CD14-positive monocyte (primary cell): ENCODE data around the gene CD69. TPM values are rescaled to one million over a fixed set of nuclear protein-coding genes. Genes with fewer than 3 reads are reported as not detected.

Experiments used
- DNase-seq, 3 donors: peaks; one replicate each; pipeline ENCODE4 v3.0.0-alpha.2; 2011 to 2022
- H2AFZ ChIP-seq: 2 replicates; pipeline ENCODE4 v1.6.0; 2012; ENCODE audit warnings: mild to moderate bottlenecking, low read depth, low read length, inconsistent platforms; ENCODE audit not compliant: insufficient read depth, poor library complexity, severe bottlenecking
- H3K27ac ChIP-seq, 2 donors: 1 replicate in 1 of 2; 2 replicates in 1 of 2; pipeline ENCODE4 v1.5.1; 2012 to 2013; ENCODE audit warnings: low read length in 2 of 2, control low read depth in 1 of 2, inconsistent platforms in 1 of 2, low read depth in 1 of 2, mild to moderate bottlenecking in 1 of 2
- H3K27me3 ChIP-seq, 2 donors: one replicate each; pipeline versions ENCODE4 v1.6.0 to v1.6.1; 2011 to 2013; ENCODE audit warnings: low read length in 2 of 2; ENCODE audit not compliant: control insufficient read depth in 2 of 2, insufficient read depth in 2 of 2
- H3K36me3 ChIP-seq, 2 donors: replicated peaks in 1 of 2; 1 replicate in 1 of 2; 2 replicates in 1 of 2; pipeline versions ENCODE4 v1.5.1 to v1.6.1; 2012 to 2013; ENCODE audit warnings: low read length in 2 of 2, control low read depth in 1 of 2, inconsistent platforms in 1 of 2, mild to moderate bottlenecking in 1 of 2; ENCODE audit not compliant: insufficient read depth in 2 of 2, control insufficient read depth in 1 of 2
- H3K4me1 ChIP-seq, 2 donors: 1 replicate in 1 of 2; 2 replicates in 1 of 2; pipeline versions ENCODE4 v1.5.1 to v1.6.1; 2012 to 2013; ENCODE audit warnings: low read length in 2 of 2, control low read depth in 1 of 2, inconsistent platforms in 1 of 2, mild to moderate bottlenecking in 1 of 2, moderate library complexity in 1 of 2; ENCODE audit not compliant: insufficient read depth in 2 of 2, control insufficient read depth in 1 of 2
- H3K4me2 ChIP-seq: replicated peaks from 2 replicates; pipeline ENCODE3; 2012; ENCODE audit warnings: low read length, moderate library complexity, mild to moderate bottlenecking; ENCODE audit not compliant: poor library complexity, severe bottlenecking; ENCODE audit errors: extremely low read depth
- H3K4me3 ChIP-seq, 3 experiments: fragments of 200-600 bp in 1 of 3; sonication (generic) in 1 of 3; replicated peaks in 1 of 3; 1 replicate in 2 of 3; 2 replicates in 1 of 3; pipeline ENCODE4 v1.5.1; 2011 to 2013; ENCODE audit warnings: low read length in 3 of 3, mild to moderate bottlenecking in 3 of 3, control low read depth in 2 of 3, low read depth in 2 of 3, inconsistent platforms in 1 of 3, moderate library complexity in 1 of 3
- H3K79me2 ChIP-seq: 2 replicates; pipeline ENCODE4 v1.6.0; 2012; ENCODE audit warnings: mild to moderate bottlenecking, control low read depth, inconsistent platforms, low read length, moderate library complexity; ENCODE audit not compliant: insufficient read depth
- H3K9ac ChIP-seq: 2 replicates; pipeline ENCODE4 v1.6.0; 2017; ENCODE audit warnings: low read length, mild to moderate bottlenecking; ENCODE audit not compliant: insufficient read depth, poor library complexity, severe bottlenecking
- H3K9me3 ChIP-seq, 2 donors: replicated peaks in 1 of 2; 1 replicate in 1 of 2; 2 replicates in 1 of 2; pipeline versions ENCODE4 v1.5.1 to v1.6.1; 2012 to 2013; ENCODE audit warnings: low read length in 2 of 2, control low read depth in 1 of 2; ENCODE audit not compliant: control insufficient read depth in 1 of 2, insufficient read depth in 1 of 2
- H4K20me1 ChIP-seq: 2 replicates; pipeline ENCODE4 v1.6.0; 2012; ENCODE audit warnings: mild to moderate bottlenecking, low read length, control low read depth, moderate library complexity; ENCODE audit not compliant: insufficient read depth
- H3K27ac Mint-ChIP-seq, 7 donors: one replicate each; pipeline ENCODE4 v1.8.0; 2020; ENCODE audit warnings: mild to moderate bottlenecking in 7 of 7, mixed read lengths in 7 of 7, moderate library complexity in 6 of 7, inconsistent platforms in 2 of 7
- H3K27me3 Mint-ChIP-seq, 3 donors: one replicate each; pipeline ENCODE4 v1.8.0; 2021 to 2022; ENCODE audit warnings: low read depth in 3 of 3, mild to moderate bottlenecking in 3 of 3, mixed read lengths in 3 of 3, moderate library complexity in 3 of 3, inconsistent platforms in 1 of 3
- H3K36me3 Mint-ChIP-seq, 2 donors: one replicate each; pipeline ENCODE4 v1.8.0; 2020; ENCODE audit warnings: mixed read lengths in 2 of 2, inconsistent platforms in 1 of 2, mild to moderate bottlenecking in 1 of 2
- H3K4me1 Mint-ChIP-seq: one replicate; pipeline ENCODE4 v1.8.0; 2020; ENCODE audit warnings: mild to moderate bottlenecking, mixed read lengths
- H3K4me3 Mint-ChIP-seq, 2 donors: one replicate each; pipeline ENCODE4 v1.8.0; 2020; ENCODE audit warnings: mild to moderate bottlenecking in 2 of 2, mixed read lengths in 2 of 2, moderate library complexity in 1 of 2
- H3K9me3 Mint-ChIP-seq, 7 donors: one replicate each; pipeline ENCODE4 v1.8.0; 2020 to 2022; ENCODE audit warnings: mixed read lengths in 7 of 7, mild to moderate bottlenecking in 6 of 7, moderate library complexity in 6 of 7, inconsistent platforms in 2 of 7
- CTCF ChIP-seq: fragments of 200-600 bp; IDR thresholded peaks from one replicate; pipeline ENCODE4 v1.8.0; 2022; ENCODE audit warnings: antibody characterized with exemption, mild to moderate bottlenecking
- WGBS: methylation state at CpG from one replicate; pipeline ENCODE4 v1.1.5; 2013; ENCODE audit warnings: missing lambda C conversion rate; ENCODE audit not compliant: insufficient coverage; 5-methylcytosine and 5-hydroxymethylcytosine counted together
- intact Hi-C, 2 donors: fragments of 100-400 bp; cut with micrococcal nuclease; formaldehyde crosslinking; loops; one replicate each; pipeline versions ENCODE4 v1.15.0 to v1.15.1; 2023
- polyA plus RNA-seq, 3 donors: library from polyadenylated mRNA; depleted of rRNA in 1 of 3; unstranded in 2 of 3; stranded (reverse) in 1 of 3; fragments of 300-500 nt in 2 of 3; fragments of >200 nt in 1 of 3; fragmentation: Illumina TruSeq in 2 of 3; gene quantifications; 1 replicate in 2 of 3; 2 replicates in 1 of 3; pipeline ENCODE4 v1.2.3, GENCODE V29; 2012 to 2021

Gene CD69
- polyA plus RNA-seq, 3 donors: 5.8 to 12.4 (median 6.0) TPM

- no peak for TF ChIP-seq CTCF
- Mint-ChIP-seq H3K9me3 (no peaks in the 10 kb centered on the region), H3K4me1 (peaks cover 42% of the 10 kb centered on the region), H3K36me3 (no peaks in the 10 kb centered on the region), H3K4me3 (no peak overlapping the region), H3K27me3 (peaks cover 0 to 1% (median 0%) of the 10 kb centered on the region in 3 donors), H3K27ac (no peak overlapping the region)
- H4K20me1 ChIP-seq: no peaks in the 10 kb centered on the region
- H3K4me3 ChIP-seq: no peak overlapping the region
- H3K4me2 ChIP-seq: no peak overlapping the region
- H3K27me3 ChIP-seq: no peaks in the 10 kb centered on the region
- DNase-seq: no peak
- H3K9ac ChIP-seq: no peak overlapping the region
- intact Hi-C loops: loop anchor here (5.0 kb wide), 1 partner anchor 44 kb away; no protein-coding TSS in a partner anchor
- no peaks in the 10 kb centered on the region for H3K9me3 ChIP-seq
- H3K36me3 ChIP-seq: no peaks in the 10 kb centered on the region
- no peaks in the 10 kb centered on the region for H3K79me2 ChIP-seq
- H3K4me1 ChIP-seq: peaks cover 19 to 26% of the 10 kb centered on the region in 2 donors
- no peak overlapping the region for H3K27ac ChIP-seq
- H2AFZ ChIP-seq: no peak overlapping the region
- WGBS: no CpG with 5 or more reads among the region's 2 CpGs
Observed at GRCh38 chr12:9795945-9796344, 35.2 kb upstream of the CD69 start.

GRCh38 chr12:9794484-9795093 is 33.9 kb upstream of the CD69 start:
- Histone ChIP-seq H3K79me2 (no peaks in the 10 kb centered on the region), H3K4me2 (peak overlapping the region; percentile 57), H3K4me3 (peak overlapping the region in 1 of 3 experiments; percentile 31), H3K36me3 (no peaks in the 10 kb centered on the region), H3K27ac (no peak overlapping the region), H3K9me3 (no peaks in the 10 kb centered on the region), H3K27me3 (no peaks in the 10 kb centered on the region), H3K9ac (no peak overlapping the region), H4K20me1 (no peaks in the 10 kb centered on the region), H2AFZ (no peak overlapping the region), H3K4me1 (peaks cover 19 to 26% of the 10 kb centered on the region in 2 donors)
- Mint-ChIP-seq H3K4me1 (peaks cover 42% of the 10 kb centered on the region), H3K36me3 (no peaks in the 10 kb centered on the region), H3K27ac (peak overlapping the region in 5 of 7 donors; percentile 2 to 81 (median 64)), H3K27me3 (peaks cover 0 to 1% (median 0%) of the 10 kb centered on the region in 3 donors), H3K4me3 (peak overlapping the region in 1 of 2 donors; percentile 14), H3K9me3 (peaks cover 0 to 5% (median 3%) of the 10 kb centered on the region in 7 donors)
- 0% methylated on average over 1 of the region's 2 CpGs for WGBS
- intact Hi-C loops: loop anchor here (5.0 kb wide), 1 partner anchor 42 kb away; no protein-coding TSS in a partner anchor
- DNase-seq: no peak
- TF ChIP-seq CTCF: no peak
